Liver (tissue), 9 donors: ENCODE data around the gene KSR2. TPM values are rescaled to one million over a fixed set of nuclear protein-coding genes. Genes with fewer than 3 reads are reported as not detected.

Experiments
- DNase-seq: peaks from one replicate; pipeline ENCODE4 v3.0.0-alpha.2; 2017; ENCODE audit warnings: low spot score
- H3K27ac ChIP-seq, 2 donors: one replicate each; pipeline ENCODE4 v1.7.0; 2013; ENCODE audit warnings: inconsistent platforms in 2 of 2, low read length in 2 of 2, control low read depth in 1 of 2, low read depth in 1 of 2, mild to moderate bottlenecking in 1 of 2
- H3K27me3 ChIP-seq, 4 donors: one replicate each; pipeline versions ENCODE4 v1.6.1 to v1.7.0; 2013; ENCODE audit warnings: low read length in 3 of 4, inconsistent platforms in 1 of 4, mild to moderate bottlenecking in 1 of 4, moderate library complexity in 1 of 4; ENCODE audit not compliant: control insufficient read depth in 4 of 4, insufficient read depth in 4 of 4
- H3K36me3 ChIP-seq, 4 donors: one replicate each; pipeline versions ENCODE4 v1.6.1 to v1.7.0; 2013; ENCODE audit warnings: low read length in 3 of 4, mild to moderate bottlenecking in 3 of 4, low read depth in 1 of 4, moderate library complexity in 1 of 4; ENCODE audit not compliant: control insufficient read depth in 4 of 4, insufficient read depth in 3 of 4
- H3K4me1 ChIP-seq, 4 donors: one replicate each; pipeline versions ENCODE4 v1.6.1 to v1.7.0; 2013; ENCODE audit warnings: low read length in 3 of 4, mild to moderate bottlenecking in 3 of 4, moderate library complexity in 1 of 4; ENCODE audit not compliant: control insufficient read depth in 4 of 4, insufficient read depth in 4 of 4
- H3K4me3 ChIP-seq, 3 donors: one replicate each; pipeline versions ENCODE4 v1.6.1 to v1.7.0; 2013; ENCODE audit warnings: low read length in 3 of 3, control low read depth in 1 of 3, low read depth in 1 of 3, mild to moderate bottlenecking in 1 of 3
- H3K9ac ChIP-seq, 2 donors: one replicate each; pipeline ENCODE4 v1.7.0; 2013; ENCODE audit warnings: low read length in 2 of 2, mild to moderate bottlenecking in 2 of 2, moderate library complexity in 2 of 2, control low read depth in 1 of 2, low read depth in 1 of 2
- H3K9me3 ChIP-seq, 4 donors: one replicate each; pipeline versions ENCODE4 v1.6.1 to v1.7.0; 2013; ENCODE audit warnings: low read length in 3 of 4; ENCODE audit not compliant: control insufficient read depth in 4 of 4
- FOXA1 ChIP-seq: IDR thresholded peaks from 2 replicates; pipeline ENCODE4 v1.6.1; 2016; ENCODE audit warnings: antibody characterized with exemption
- FOXA2 ChIP-seq: IDR thresholded peaks from 2 replicates; pipeline ENCODE4 v1.6.1; 2016; ENCODE audit warnings: antibody characterized with exemption
- GABPA ChIP-seq, 2 donors: IDR thresholded peaks in 1 of 2; conservative IDR thresholded peaks in 1 of 2; 2 replicates each; pipeline ENCODE4 v1.6.1; 2016; ENCODE audit warnings: antibody characterized with exemption in 2 of 2, mild to moderate bottlenecking in 1 of 2, moderate library complexity in 1 of 2
- HNF4A ChIP-seq, 2 donors: conservative IDR thresholded peaks; 2 replicates each; pipeline ENCODE4 v1.6.1; 2016; ENCODE audit warnings: antibody characterized with exemption in 2 of 2, mild to moderate bottlenecking in 2 of 2
- HNF4G ChIP-seq: IDR thresholded peaks from 2 replicates; pipeline ENCODE4 v1.6.1; 2016; ENCODE audit warnings: antibody characterized with exemption
- JUND ChIP-seq, 2 donors: IDR thresholded peaks; 2 replicates each; pipeline ENCODE4 v1.6.1; 2016; ENCODE audit warnings: antibody characterized with exemption in 2 of 2
- RAD21 ChIP-seq, 2 donors: IDR thresholded peaks; 2 replicates each; pipeline ENCODE4 v1.6.1; 2016; ENCODE audit warnings: antibody characterized with exemption in 2 of 2, mild to moderate bottlenecking in 2 of 2
- SP1 ChIP-seq: IDR thresholded peaks from 2 replicates; pipeline ENCODE4 v1.6.1; 2018; ENCODE audit warnings: antibody characterized with exemption, mild to moderate bottlenecking
- TAF1 ChIP-seq: conservative IDR thresholded peaks from 2 replicates; pipeline ENCODE4 v1.6.1; 2016; ENCODE audit warnings: antibody characterized with exemption, mild to moderate bottlenecking
- WGBS: extraction: QIAGEN DNeasy Blood & Tissue Kit; methylation state at CpG from one replicate; pipeline ENCODE4 v1.1.7; 2013; 5-methylcytosine and 5-hydroxymethylcytosine counted together
- polyA plus RNA-seq, 2 donors: library from polyadenylated mRNA; stranded (reverse) in 1 of 2; unstranded in 1 of 2; fragments of 200-250 nt in 1 of 2; fragments of >200 nt in 1 of 2; fragmentation: Nextera tagmentation in 1 of 2; extraction: Ambion mirVana in 1 of 2; gene quantifications; one replicate each; pipeline versions ENCODE4 v1.2.1 to v1.2.3, GENCODE V29; 2013 to 2015
- total RNA-seq, 2 donors: library from RNA; depleted of rRNA; stranded (reverse); fragments of >200 nt; gene quantifications; one replicate each; pipeline ENCODE4 v1.2.3, GENCODE V29; 2014
- TF ChIP-seq, protein P1 (sequence below): IDR thresholded peaks from 2 replicates; pipeline ENCODE4 v1.6.1; 2016; ENCODE audit warnings: antibody characterized with exemption
- TF ChIP-seq, protein P2 (sequence below): IDR thresholded peaks from 2 replicates; pipeline ENCODE4 v1.6.1; 2016; ENCODE audit warnings: antibody characterized with exemption
- TF ChIP-seq, protein P3 (sequence below): IDR thresholded peaks from 2 replicates; pipeline ENCODE4 v1.6.1; 2016; ENCODE audit warnings: antibody characterized with exemption, mild to moderate bottlenecking
- donor health status: healthy.
- donor health status: healthy.
- donor health status: healthy.
- donor health status: healthy.
- donor health status: healthy.

Gene KSR2
- total and polyA plus RNA-seq, 4 donors = under 0.01 to 0.02 (median under 0.01) TPM; not detected in 1

DNA sequence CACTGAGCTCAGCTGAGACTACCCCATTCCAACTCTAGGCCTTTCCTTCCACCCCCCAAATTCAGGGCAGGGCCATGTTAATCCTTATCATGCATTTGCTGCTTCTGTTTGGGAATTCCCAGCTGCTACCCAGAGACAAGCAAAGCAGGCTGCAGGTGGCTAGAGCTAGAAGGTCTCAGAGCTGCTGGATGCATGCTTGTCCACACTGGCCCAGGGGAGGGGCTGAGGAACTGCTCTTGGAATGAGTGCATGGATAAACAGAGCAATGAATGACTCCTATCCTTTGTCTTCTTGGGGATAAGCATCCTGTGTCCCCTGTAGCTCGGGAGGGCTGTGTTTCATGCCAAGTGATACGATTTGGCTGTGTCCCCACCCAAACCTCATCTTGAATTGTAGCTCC lies 470.5 kb downstream of the KSR2 start:
- Histone ChIP-seq H3K9ac (no peak overlapping the region), H3K4me1 (peaks cover 18 to 82% (median 63%) of the 10 kb centered on the region in 4 donors), H3K4me3 (no peak overlapping the region), H3K27me3 (no peaks in the 10 kb centered on the region), H3K9me3 (no peaks in the 10 kb centered on the region), H3K36me3 (no peaks in the 10 kb centered on the region), H3K27ac (no peak overlapping the region)
- WGBS = 80% methylated on average over 2 of the region's 2 CpGs
- TF ChIP-seq SP1 (no peak), HNF4A (conservative IDR thresholded peaks at IDR 0.05) (no peak), JUND (IDR thresholded peaks at IDR 0.05) (no peak), FOXA2 (no peak), GABPA (IDR thresholded peaks at IDR 0.05 in 1 of 2, conservative IDR thresholded peaks at IDR 0.05 in 1 of 2) (no peak), FOXA1 (no peak), HNF4G (no peak), TAF1 (no peak)
- TF ChIP-seq, protein P1, sequence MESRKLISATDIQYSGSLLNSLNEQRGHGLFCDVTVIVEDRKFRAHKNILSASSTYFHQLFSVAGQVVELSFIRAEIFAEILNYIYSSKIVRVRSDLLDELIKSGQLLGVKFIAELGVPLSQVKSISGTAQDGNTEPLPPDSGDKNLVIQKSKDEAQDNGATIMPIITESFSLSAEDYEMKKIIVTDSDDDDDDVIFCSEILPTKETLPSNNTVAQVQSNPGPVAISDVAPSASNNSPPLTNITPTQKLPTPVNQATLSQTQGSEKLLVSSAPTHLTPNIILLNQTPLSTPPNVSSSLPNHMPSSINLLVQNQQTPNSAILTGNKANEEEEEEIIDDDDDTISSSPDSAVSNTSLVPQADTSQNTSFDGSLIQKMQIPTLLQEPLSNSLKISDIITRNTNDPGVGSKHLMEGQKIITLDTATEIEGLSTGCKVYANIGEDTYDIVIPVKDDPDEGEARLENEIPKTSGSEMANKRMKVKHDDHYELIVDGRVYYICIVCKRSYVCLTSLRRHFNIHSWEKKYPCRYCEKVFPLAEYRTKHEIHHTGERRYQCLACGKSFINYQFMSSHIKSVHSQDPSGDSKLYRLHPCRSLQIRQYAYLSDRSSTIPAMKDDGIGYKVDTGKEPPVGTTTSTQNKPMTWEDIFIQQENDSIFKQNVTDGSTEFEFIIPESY = no peak
- TF ChIP-seq, protein P2, sequence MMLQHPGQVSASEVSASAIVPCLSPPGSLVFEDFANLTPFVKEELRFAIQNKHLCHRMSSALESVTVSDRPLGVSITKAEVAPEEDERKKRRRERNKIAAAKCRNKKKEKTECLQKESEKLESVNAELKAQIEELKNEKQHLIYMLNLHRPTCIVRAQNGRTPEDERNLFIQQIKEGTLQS = no peak
- TF ChIP-seq, protein P3, sequence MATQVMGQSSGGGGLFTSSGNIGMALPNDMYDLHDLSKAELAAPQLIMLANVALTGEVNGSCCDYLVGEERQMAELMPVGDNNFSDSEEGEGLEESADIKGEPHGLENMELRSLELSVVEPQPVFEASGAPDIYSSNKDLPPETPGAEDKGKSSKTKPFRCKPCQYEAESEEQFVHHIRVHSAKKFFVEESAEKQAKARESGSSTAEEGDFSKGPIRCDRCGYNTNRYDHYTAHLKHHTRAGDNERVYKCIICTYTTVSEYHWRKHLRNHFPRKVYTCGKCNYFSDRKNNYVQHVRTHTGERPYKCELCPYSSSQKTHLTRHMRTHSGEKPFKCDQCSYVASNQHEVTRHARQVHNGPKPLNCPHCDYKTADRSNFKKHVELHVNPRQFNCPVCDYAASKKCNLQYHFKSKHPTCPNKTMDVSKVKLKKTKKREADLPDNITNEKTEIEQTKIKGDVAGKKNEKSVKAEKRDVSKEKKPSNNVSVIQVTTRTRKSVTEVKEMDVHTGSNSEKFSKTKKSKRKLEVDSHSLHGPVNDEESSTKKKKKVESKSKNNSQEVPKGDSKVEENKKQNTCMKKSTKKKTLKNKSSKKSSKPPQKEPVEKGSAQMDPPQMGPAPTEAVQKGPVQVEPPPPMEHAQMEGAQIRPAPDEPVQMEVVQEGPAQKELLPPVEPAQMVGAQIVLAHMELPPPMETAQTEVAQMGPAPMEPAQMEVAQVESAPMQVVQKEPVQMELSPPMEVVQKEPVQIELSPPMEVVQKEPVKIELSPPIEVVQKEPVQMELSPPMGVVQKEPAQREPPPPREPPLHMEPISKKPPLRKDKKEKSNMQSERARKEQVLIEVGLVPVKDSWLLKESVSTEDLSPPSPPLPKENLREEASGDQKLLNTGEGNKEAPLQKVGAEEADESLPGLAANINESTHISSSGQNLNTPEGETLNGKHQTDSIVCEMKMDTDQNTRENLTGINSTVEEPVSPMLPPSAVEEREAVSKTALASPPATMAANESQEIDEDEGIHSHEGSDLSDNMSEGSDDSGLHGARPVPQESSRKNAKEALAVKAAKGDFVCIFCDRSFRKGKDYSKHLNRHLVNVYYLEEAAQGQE = no peak
- no peak for DNase-seq

DNA sequence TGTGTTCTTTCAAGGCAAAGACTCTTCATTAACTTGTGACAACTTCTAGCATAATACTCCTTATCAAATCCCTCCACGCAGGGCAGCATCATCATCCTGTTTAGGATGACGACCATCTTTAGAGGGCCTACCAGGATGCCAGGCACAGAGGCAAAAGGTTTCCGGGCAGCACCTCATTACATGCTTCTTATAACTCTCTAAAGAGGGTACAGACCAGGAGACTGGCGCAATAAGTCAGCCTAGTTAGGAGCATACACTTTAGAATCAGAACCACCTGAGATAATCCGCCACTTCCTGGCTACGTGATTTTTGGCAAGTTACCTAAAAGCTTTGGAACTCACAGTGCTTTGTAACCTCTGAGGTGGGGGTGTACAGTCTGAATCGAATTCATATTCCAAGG lies 471.4 kb downstream of the KSR2 start:
- DNase-seq = no peak
- Histone ChIP-seq H3K4me3 (no peak overlapping the region), H3K36me3 (no peaks in the 10 kb centered on the region), H3K27ac (no peak overlapping the region), H3K27me3 (no peaks in the 10 kb centered on the region), H3K4me1 (peaks cover 18 to 73% (median 58%) of the 10 kb centered on the region in 4 donors), H3K9ac (no peak overlapping the region), H3K9me3 (no peaks in the 10 kb centered on the region)
- WGBS = 77% methylated on average over 7 of the region's 7 CpGs
- TF ChIP-seq RAD21 (IDR thresholded peaks at IDR 0.05) (no peak), SP1 (no peak), JUND (IDR thresholded peaks at IDR 0.05) (no peak)
- TF ChIP-seq, protein P3 = no peak
